ENCODE measurements around the gene ZNF664.

ZNF664 gene

GRCh38 chr12:123972457-123973401 lies at the start of gene ZNF664, which contains the start of gene CCDC92:
Gene ZNF664 (plus strand): TSS chr12:123973215. CDS start chr12:124012145, 38,930 bp downstream.
Gene CCDC92 (minus strand): TSS chr12:123972831. CDS start chr12:123944305, 28,526 bp downstream.
- DNase-seq = peak; percentile 98

- no peak for DNase-seq
Observed at GRCh38 chr12:123923927-123924326, 49.1 kb upstream of the ZNF664 start.

GRCh38 chr12:123924539-123924938 lies 48.5 kb upstream of the ZNF664 start:
- DNase-seq = no peak

- DNase-seq = peak; percentile 14
Observed at GRCh38 chr12:123928274-123928865, 44.6 kb upstream of the ZNF664 start.

GRCh38 chr12:123928897-123929296 lies 44.1 kb upstream of the ZNF664 start:
- no peak for DNase-seq

- DNase-seq = no peak
Observed at GRCh38 chr12:123929946-123930583, 43.0 kb upstream of the ZNF664 start.

GRCh38 chr12:123931686-123932321 lies 41.2 kb upstream of the ZNF664 start:
- DNase-seq = no peak

GRCh38 chr12:123933214-123933613 lies 39.8 kb upstream of the ZNF664 start:
- no peak for DNase-seq

- no peak for DNase-seq
Observed at GRCh38 chr12:123934016-123934620, 38.9 kb upstream of the ZNF664 start.

- no peak for DNase-seq
Observed at GRCh38 chr12:123934829-123935228, 38.2 kb upstream of the ZNF664 start.

- no peak for DNase-seq
Observed at GRCh38 chr12:123935956-123936355, 37.1 kb upstream of the ZNF664 start.

- DNase-seq = no peak
Observed at GRCh38 chr12:123936471-123936870, 36.5 kb upstream of the ZNF664 start.

- DNase-seq = no peak
Observed at GRCh38 chr12:123936956-123937706, 35.9 kb upstream of the ZNF664 start.

- DNase-seq = no peak
Observed at GRCh38 chr12:123937707-123938591, 35.1 kb upstream of the ZNF664 start.

GRCh38 chr12:123938679-123939480 lies 34.1 kb upstream of the ZNF664 start:
- DNase-seq = peak; percentile 41

GRCh38 chr12:123939716-123940626 lies 33.0 kb upstream of the ZNF664 start:
- no peak for DNase-seq

- no peak for DNase-seq
Observed at GRCh38 chr12:123940627-123940966, 32.4 kb upstream of the ZNF664 start.

- DNase-seq = no peak
Observed at GRCh38 chr12:123941000-123941399, 32.0 kb upstream of the ZNF664 start.
